Adipocyte (in vitro differentiated cells): ENCODE data around the gene CEP68.
A peak's percentile ranks its signal among the peaks of the same experiment; 100 is the strongest.
"Not testable (repeated sequence)": the region's sequence is repeated elsewhere in the genome, so short reads cannot be mapped to it uniquely, and the experiment has no call there.

ENCODE experiments used
- DNase-seq: peaks from one replicate; pipeline ENCODE4 v3.0.0-alpha.2; 2015; ENCODE audit warnings: low read depth
- H3K27me3 ChIP-seq: replicated peaks from 2 replicates; pipeline ENCODE4 v1.7.0; 2013; ENCODE audit warnings: mild to moderate bottlenecking, low read length, moderate library complexity; ENCODE audit not compliant: control insufficient read depth, insufficient read depth
- H3K36me3 ChIP-seq: 2 replicates; pipeline ENCODE4 v1.7.0; 2013; ENCODE audit warnings: low read length, mild to moderate bottlenecking, moderate library complexity; ENCODE audit not compliant: control insufficient read depth, insufficient read depth, severe bottlenecking
- H3K4me1 ChIP-seq: 2 replicates; pipeline ENCODE4 v1.7.0; 2013; ENCODE audit warnings: mild to moderate bottlenecking, low read length, moderate library complexity; ENCODE audit not compliant: control insufficient read depth, insufficient read depth
- H3K4me3 ChIP-seq: 2 replicates; pipeline ENCODE4 v1.7.0; 2013; ENCODE audit warnings: mild to moderate bottlenecking, low read length, moderate library complexity
- H3K9ac ChIP-seq: 2 replicates; pipeline ENCODE4 v1.7.0; 2013; ENCODE audit warnings: mild to moderate bottlenecking, low read length, moderate library complexity
- H3K9me3 ChIP-seq: 2 replicates; pipeline ENCODE4 v1.7.0; 2013; ENCODE audit warnings: mild to moderate bottlenecking, low read length, moderate library complexity; ENCODE audit not compliant: control insufficient read depth

CEP68 gene

DNA sequence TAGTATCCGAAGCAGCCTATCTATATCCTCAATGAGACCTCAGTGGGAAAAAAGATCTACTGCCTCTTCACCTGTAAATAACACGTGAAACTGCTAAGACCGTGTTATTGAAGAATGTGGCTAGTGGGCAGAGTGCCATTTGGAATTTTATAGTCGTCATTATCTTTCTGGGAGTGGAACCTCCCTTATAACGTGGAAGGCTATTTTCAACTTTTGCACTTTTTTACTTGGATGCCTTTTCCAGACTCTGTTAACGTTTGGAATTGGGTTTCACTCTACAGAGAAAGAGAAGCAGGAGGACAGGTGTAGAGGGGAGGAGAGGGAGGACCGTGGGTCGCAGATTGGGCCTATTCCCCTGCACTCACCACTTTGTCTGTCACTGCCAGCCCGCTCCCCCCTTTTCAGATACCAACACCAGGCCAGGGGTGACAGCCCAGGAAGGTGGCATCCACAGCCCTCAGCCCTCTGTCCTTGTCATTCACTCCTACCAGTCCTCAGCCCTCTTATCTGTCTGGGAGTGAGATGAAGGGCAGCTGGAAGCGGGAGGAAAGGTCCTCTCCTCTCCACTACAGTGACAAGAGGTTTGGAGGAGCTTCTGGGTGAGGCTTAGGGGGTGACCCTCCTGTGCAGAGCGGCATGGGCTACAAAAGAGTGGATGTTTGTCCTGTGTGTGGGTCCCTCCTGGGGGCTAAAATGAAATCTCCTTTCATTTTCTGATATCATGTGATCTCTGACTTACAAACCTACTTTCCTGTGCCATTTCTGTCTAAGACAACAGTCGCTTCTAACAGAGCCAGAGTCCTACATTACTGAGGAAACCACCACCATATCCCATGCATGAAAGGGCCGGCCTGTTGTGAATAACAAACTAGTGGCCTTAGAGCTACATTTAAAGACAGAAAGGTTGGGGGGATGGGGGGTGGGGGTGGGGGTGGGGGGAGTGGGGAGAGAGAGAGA is 23.9 kb upstream of the CEP68 start:
- H3K36me3 ChIP-seq: no peaks in the 10 kb centered on the region
- H3K9me3 ChIP-seq: no peaks in the 10 kb centered on the region

GRCh38 chr2:65033178-65033577 is 23.0 kb upstream of the CEP68 start:
- Histone ChIP-seq H3K9ac (no peak overlapping the region), H3K4me1 (no peaks in the 10 kb centered on the region), H3K27me3 (no peaks in the 10 kb centered on the region), H3K4me3 (no peak overlapping the region), H3K9me3 (no peaks in the 10 kb centered on the region), H3K36me3 (no peaks in the 10 kb centered on the region)
- peak; percentile 58 for DNase-seq

More for the DNA sequence above, 23.9 kb upstream of the CEP68 start:
- Histone ChIP-seq H3K4me1 (no peaks in the 10 kb centered on the region), H3K9ac (no peak overlapping the region), H3K27me3 (no peaks in the 10 kb centered on the region), H3K4me3 (no peak overlapping the region)
- DNase-seq: no peak

GRCh38 chr2:65033667-65034066 is 22.5 kb upstream of the CEP68 start:
- not testable (repeated sequence) for H3K9ac ChIP-seq, H3K4me1 ChIP-seq, H3K4me3 ChIP-seq, DNase-seq, H3K9me3 ChIP-seq, H3K27me3 ChIP-seq, H3K36me3 ChIP-seq

DNA sequence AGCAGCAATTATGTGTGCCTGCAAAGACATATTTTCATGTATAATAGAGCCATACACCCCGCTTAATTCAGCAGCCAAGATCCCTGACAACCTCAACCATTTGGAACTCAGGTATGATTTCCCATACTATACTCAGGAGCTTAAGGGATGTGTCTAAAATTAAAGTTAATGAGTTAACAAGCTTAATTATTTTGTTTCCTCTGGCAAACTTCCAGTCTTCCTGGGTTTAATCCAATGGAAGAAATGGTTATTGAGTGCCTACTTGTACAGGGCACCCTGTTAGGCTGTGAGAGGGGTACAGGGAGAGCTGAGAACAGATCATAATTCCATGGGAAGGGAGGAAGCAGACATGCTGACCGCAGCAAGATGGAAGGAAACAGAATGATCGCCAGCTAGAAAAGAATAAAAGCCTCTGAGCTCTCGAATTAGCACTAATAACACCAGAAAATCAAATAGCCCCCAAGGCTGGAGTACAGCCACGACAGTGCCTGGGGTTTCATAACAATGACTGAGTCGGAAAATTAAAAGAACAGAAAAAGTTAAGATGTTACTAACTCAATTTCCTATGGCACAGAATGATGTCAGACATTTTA is 20.8 kb upstream of the CEP68 start:
- Histone ChIP-seq H3K4me3 (no peak overlapping the region), H3K27me3 (no peaks in the 10 kb centered on the region), H3K36me3 (no peaks in the 10 kb centered on the region), H3K9me3 (no peaks in the 10 kb centered on the region), H3K4me1 (peaks cover 3% of the 10 kb centered on the region), H3K9ac (no peak overlapping the region)
- DNase-seq: no peak

GRCh38 chr2:65037178-65037577 is 19.0 kb upstream of the CEP68 start:
- Histone ChIP-seq H3K4me3 (no peak overlapping the region), H3K27me3 (no peaks in the 10 kb centered on the region), H3K9ac (no peak overlapping the region), H3K9me3 (no peaks in the 10 kb centered on the region), H3K4me1 (peaks cover 4% of the 10 kb centered on the region), H3K36me3 (no peaks in the 10 kb centered on the region)
- DNase-seq: no peak

DNA sequence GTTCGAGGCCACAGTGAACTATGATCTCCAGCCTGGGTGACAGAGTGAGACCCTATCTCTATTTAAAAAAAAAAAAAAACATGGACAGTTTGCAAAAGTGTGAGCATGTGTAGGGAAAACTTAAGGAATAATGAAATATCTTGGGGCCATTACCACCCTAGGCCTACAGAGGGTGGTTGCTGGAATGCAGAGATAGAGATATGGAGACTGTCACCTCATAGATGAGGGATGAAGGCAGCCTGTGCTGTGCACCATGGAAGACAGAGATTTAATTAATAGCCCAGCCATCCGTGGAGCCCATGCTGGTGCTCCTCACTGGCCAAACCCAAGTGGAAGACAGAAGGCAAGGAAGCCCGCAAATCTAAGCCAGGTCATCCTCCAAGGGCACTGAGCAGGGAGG is 16.6 kb upstream of the CEP68 start:
- no peak for DNase-seq
- Histone ChIP-seq H3K4me1 (peaks cover 4% of the 10 kb centered on the region), H3K27me3 (no peaks in the 10 kb centered on the region), H3K9ac (no peak overlapping the region), H3K4me3 (no peak overlapping the region), H3K9me3 (peaks cover 11% of the 10 kb centered on the region), H3K36me3 (no peaks in the 10 kb centered on the region)

DNA sequence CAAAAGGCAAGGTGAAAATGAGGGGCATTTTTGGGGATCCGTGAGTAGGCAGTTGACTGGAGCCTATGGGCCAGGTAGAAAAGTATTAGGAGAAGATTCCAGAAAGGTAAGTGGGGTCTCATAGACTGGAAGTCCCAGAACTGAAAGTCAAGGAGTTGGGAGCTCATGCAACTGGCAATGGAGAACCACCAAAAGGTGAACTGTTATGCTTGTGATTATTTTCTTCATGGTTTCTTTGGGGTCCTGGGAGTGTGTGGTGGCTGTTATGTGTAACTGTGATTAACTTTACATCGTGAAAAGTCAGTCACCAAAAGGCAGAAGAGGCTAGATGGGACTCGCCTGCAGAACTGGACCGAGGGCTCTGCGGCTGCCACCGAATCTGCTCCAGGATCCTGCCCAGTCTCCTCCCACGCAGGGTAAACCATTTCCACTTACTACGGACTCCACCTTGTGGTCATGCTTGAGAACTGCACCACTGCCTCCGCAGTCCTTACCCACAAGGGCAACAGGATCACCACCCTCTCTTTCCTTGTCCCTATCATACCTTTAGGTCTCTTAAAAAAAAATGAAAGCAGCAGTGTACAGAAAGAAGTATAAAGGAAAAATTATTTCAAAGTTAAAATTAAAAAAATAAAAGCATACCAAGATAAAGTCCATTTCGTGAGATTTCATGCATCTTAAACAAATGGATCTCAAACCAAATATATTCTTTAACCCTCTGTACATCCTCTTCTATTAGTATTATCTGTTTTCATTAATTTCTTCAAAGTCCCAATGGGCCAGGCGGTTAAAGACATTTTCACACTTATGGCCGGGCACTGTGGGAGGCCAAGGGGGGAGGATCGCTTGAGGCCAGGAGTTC is 15.6 kb upstream of the CEP68 start:
- H3K27me3 ChIP-seq: no peaks in the 10 kb centered on the region
- peak overlapping the region; percentile 37 for H3K9ac ChIP-seq
- H3K4me3 ChIP-seq: peak overlapping the region; percentile 62
- DNase-seq: peak; percentile 95
- peaks cover 11% of the 10 kb centered on the region for H3K9me3 ChIP-seq
- H3K36me3 ChIP-seq: no peaks in the 10 kb centered on the region
- peaks cover 8% of the 10 kb centered on the region for H3K4me1 ChIP-seq

- Histone ChIP-seq H3K9me3 (peaks cover 15% of the 10 kb centered on the region), H3K36me3 (no peaks in the 10 kb centered on the region), H3K27me3 (no peaks in the 10 kb centered on the region), H3K4me1 (peaks cover 15% of the 10 kb centered on the region), H3K9ac (no peak overlapping the region), H3K4me3 (no peak overlapping the region)
- DNase-seq: no peak
Observed at GRCh38 chr2:65043001-65043400, 13.2 kb upstream of the CEP68 start.

DNA sequence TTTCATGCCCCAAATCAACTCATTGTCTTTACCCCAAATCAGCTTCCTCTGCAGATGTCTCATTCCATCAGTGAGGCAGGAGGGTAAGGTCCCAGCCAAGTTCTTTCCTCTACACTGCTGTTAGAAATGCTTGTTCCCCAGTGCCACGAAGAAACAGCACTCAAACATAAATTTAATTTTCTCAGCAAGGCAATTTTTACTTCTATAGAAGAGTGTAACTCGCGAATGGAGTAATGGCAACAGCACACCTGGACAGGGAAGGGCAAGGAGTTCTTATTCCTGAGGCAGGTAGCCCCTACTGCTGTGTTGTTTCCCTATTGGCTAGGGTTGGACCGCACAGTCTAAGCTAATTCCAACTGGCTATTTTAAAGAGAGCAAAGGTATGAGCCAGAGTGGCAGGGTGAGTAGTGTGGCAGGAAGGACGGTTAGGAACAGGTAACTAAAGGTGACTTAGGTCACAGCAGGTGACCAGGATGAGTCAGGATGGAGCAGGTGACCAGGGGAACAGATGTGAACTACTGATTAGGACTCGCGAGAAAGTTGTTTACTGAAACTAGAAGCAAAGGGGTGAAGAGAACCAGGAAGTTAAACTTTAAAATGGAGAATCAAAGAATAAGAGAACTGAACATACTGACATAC is 12.0 kb upstream of the CEP68 start:
- H3K27me3 ChIP-seq: no peaks in the 10 kb centered on the region
- peaks cover 16% of the 10 kb centered on the region for H3K9me3 ChIP-seq
- peaks cover 15% of the 10 kb centered on the region for H3K4me1 ChIP-seq
- no peak overlapping the region for H3K9ac ChIP-seq
- DNase-seq: no peak
- H3K4me3 ChIP-seq: no peak overlapping the region
- H3K36me3 ChIP-seq: no peaks in the 10 kb centered on the region

GRCh38 chr2:65045651-65046050 is 10.6 kb upstream of the CEP68 start:
- peak; percentile 19 for DNase-seq
- H3K9ac ChIP-seq: no peak overlapping the region
- peaks cover 11% of the 10 kb centered on the region for H3K4me1 ChIP-seq
- H3K36me3 ChIP-seq: no peaks in the 10 kb centered on the region
- no peak overlapping the region for H3K4me3 ChIP-seq
- peaks cover 16% of the 10 kb centered on the region for H3K9me3 ChIP-seq
- no peaks in the 10 kb centered on the region for H3K27me3 ChIP-seq
